Fibroblast of skin of right quadriceps (primary cell): ENCODE measurements around the gene NR3C1.

Experiments
- DNase-seq: peaks from one replicate; pipeline ENCODE4 v3.0.0-alpha.2; 2013

The NR3C1 gene

DNA sequence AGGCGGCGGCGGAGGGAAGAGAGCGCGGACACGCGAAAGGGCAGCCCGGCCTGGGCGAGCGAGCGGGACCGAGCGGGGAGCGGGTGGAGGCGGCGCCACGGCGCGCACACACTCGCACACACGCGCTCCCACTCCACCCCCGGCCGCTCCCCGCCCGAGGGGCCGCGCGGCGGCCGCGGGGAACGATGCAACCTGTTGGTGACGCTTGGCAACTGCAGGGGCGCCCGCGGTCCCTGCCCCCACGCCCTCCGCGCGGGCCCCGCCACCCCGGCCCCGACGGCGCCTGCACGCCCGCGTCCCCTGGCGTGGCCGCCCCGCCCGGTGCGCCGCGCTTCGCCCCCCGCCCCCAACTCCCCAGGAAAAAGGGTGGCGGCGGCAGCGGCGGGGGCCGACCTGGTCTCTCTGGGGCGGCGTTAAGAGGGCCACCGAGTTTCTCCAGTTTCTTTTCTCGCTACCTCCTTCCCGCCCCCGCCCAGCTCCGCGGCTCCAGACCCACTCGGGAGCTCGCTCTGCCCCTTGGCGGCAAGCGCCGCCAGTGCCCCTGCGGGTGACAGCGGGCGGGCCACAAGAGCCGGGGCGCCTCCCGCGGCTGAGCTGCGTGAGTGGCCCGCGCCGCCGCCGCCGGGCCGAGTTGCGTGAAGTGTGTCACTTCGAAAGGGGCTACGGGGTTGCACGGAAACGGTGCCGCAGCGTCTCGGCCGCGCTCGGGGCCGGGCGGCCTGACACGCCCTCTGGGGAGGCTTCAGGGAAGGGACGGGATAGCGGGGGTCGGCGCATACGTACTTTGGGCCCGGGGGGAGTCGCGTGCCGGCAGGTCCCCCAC is at the start of gene NR3C1:
Gene NR3C1 (minus strand): TSS at position 94 of the 823 bp plus-strand sequence. CDS start 2,847 bp downstream, outside the sequence.
- peak; percentile 87 for DNase-seq

- peak; percentile 28 for DNase-seq
Measured at GRCh38 chr5:143449772-143450171, 46.3 kb upstream of the NR3C1 start.

GRCh38 chr5:143448518-143448917 is 45.0 kb upstream of the NR3C1 start:
- DNase-seq: no peak

DNA sequence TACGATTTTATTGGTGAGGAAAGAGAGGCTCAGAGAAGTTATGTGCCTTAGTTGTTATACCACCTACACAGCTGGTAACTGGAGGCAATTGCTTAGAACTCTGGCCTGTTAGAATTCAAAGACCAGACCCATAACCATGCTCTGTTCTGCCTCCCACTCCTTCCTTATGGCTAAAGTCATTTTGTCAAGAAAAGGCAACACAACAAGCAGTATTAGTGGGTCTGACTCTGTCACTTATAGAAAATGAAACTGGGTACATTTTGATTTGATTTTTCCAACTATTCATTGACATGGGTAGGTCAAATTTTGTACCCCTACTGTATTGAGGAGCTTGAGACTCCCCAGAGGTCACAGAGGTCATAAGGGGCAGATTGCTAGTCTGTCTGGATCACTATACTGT is 44.5 kb upstream of the NR3C1 start:
- DNase-seq: no peak

GRCh38 chr5:143446535-143447226 is 43.2 kb upstream of the NR3C1 start:
- DNase-seq: no peak

- DNase-seq: peak; percentile 64
Measured at GRCh38 chr5:143445776-143446175, 42.3 kb upstream of the NR3C1 start.

DNA sequence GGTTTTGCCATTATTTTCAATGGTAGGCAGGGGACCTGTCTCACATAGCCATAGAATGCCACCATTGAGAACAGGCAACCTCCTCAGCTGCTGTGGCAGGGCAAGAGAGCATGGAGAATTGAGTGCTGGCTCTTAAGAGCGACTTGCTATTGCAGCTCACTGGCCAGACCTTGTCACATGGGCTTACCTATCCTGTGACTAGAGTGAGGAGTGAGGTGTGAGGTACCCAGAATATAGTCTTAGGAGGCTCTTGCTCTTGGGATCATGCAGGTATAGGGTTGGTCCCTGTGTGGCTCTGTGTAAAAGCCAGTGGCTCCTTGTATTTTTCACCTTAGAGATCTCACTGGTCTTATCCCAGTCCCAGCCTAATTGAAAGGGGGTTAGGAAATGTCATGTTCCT is 39.8 kb upstream of the NR3C1 start:
- DNase-seq: no peak

DNA sequence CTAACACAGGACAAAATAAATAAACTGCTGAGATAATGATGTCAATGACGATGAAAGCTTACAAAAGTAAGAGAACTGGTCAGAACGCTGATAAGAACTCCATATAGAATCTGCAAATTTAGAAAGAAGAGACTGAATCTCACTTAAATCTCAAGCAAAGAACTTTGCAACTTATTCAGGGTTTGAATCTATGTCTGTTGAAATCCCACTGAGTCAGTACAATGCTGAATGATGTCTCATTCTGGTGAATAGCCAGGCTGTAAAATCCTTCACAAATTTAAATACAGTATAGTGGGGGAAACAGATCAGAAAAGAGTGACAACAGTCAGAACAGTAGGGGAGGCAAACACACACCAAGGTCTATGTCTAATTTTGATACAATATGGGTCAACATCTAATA is 38.9 kb upstream of the NR3C1 start:
- peak; percentile 56 for DNase-seq

- peak; percentile 21 for DNase-seq
Measured at GRCh38 chr5:143440448-143441115, 37.1 kb upstream of the NR3C1 start.

GRCh38 chr5:143437666-143438273 is 34.3 kb upstream of the NR3C1 start:
- DNase-seq: no peak

- no peak for DNase-seq
Measured at GRCh38 chr5:143436871-143437270, 33.4 kb upstream of the NR3C1 start.

- DNase-seq: no peak
Measured at GRCh38 chr5:143435210-143435657, 31.7 kb upstream of the NR3C1 start.

DNA sequence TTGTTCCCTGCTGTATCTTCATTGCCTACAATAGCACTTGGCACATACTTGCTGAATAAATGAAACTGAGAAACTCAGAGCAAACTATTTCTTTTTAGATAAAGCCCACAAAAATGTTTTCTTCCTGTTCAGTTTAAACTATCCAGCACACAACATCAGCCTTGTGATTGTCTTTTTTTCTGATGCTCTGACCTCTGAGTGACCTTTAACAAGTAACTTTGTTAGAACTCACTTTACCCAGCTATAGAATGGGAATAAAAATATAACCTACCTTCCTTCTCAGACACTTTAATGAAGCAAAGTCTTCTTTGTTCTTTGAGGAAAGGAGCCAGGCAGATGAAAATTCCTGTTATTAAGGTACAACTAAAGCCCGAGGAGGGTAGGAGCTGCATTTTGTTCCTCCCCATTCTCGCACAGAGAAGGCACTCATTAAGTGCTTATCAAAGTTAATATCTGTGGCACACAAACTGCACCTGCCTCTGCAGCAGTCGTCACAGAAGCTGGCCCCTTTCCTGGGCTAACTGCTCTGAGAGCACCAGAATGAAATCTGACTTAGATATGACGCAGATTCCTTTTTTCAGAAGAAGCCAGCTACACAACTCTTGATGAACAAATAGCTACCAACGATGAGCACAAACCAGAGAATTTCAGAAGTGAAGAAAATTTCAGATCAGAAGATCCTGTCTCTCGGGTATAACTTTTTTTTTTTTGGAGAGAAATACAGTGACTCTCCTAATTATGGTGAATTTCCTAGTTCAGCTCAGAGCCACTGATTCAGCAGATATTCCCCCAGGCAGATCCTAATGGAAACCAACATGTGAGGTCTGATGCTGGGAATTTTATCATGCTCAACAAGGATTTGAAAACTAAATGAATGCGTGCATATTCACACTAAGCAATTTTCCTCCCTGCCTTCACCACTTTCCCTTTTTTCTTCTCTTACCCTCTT is 31.0 kb upstream of the NR3C1 start:
- no peak for DNase-seq

- DNase-seq: no peak
Measured at GRCh38 chr5:143433670-143434069, 30.2 kb upstream of the NR3C1 start.

- DNase-seq: no peak
Measured at GRCh38 chr5:143432658-143433239, 29.3 kb upstream of the NR3C1 start.

DNA sequence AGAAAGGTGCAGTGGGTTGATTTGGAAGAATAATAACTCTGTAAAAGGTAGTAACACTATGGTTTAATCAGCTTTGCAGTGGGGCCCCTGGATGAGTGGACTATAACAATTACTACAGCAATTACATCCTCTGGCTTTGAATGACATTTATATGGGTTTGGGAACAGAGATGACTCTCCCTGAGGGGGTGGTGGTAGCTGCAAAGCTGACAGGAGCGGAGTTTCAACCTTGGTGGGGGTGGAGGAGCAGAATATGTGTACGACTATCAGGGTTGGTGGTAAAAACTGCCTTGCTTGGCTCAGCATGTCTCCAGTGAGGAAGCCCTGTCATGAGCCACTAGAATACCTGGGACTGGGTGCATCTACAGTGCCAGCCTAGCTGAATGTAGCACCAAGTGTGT is 28.3 kb upstream of the NR3C1 start:
- DNase-seq: no peak

- DNase-seq: no peak
Measured at GRCh38 chr5:143428738-143429420, 25.4 kb upstream of the NR3C1 start.

GRCh38 chr5:143428155-143428554 is 24.7 kb upstream of the NR3C1 start:
- no peak for DNase-seq

DNA sequence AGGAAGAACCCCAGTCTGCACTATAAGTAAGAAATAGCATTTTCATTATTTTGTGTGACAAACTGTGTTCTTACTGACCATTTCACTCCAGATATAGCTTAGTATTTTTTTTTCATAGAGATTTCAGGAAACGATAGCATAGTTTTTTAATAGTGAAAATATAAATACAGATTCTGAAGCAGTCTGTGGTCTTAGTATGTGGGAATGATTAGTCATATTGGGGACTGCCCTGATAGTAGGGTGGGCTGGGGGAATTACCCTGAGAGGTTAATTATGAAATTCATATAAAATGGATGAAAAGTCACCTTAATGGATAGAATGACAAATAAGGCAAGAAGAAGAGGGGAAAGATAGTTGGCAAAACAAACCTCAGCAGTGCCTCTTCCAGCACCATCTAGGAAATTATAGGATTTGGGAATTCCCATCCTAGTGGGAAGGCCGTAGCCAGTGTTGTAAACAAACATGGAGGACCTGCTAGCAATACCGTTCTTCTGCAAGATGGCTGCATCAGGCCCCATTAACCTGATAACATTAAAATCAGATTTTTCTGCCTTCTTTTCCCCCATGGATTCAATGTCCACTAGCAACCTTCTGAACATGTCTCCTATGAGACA is 23.7 kb upstream of the NR3C1 start:
- DNase-seq: no peak

GRCh38 chr5:143426437-143426991 is 23.0 kb upstream of the NR3C1 start:
- DNase-seq: no peak
